HL-60/S4 treated with phorbol 12-myristate 13-acetate at 8.2 ng/mL for 4 days and 3 days (cell line): ENCODE results near the gene EPC2.
"Not testable (repeated sequence)": the region's sequence is repeated elsewhere in the genome, so short reads cannot be mapped to it uniquely, and the experiment has no call there.

Experiments used
- in situ Hi-C: fragments of 300-500 bp; cut with MboI; formaldehyde crosslinking; loops from 2 replicates; pipeline ENCODE4 v1.15.0; 2022; ENCODE audit warnings: low sequenced_read_pairs

The EPC2 gene

GRCh38 chr2:148721991-148722777, 77.6 kb downstream of the EPC2 start:
- in situ Hi-C loops, result no loop called here

- in situ Hi-C loops, result no loop called here
Observed at GRCh38 chr2:148725564-148725963, 81.0 kb downstream of the EPC2 start.

GRCh38 chr2:148726228-148726627, 81.7 kb downstream of the EPC2 start:
- in situ Hi-C loops, result no loop called here

- in situ Hi-C loops, result no loop called here
Observed at GRCh38 chr2:148730085-148730484, 85.5 kb downstream of the EPC2 start.

GRCh38 chr2:148737742-148738141, 93.2 kb downstream of the EPC2 start:
- in situ Hi-C loops, result no loop called here

- in situ Hi-C loops, result no loop called here
Observed at GRCh38 chr2:148739454-148740105, 95.0 kb downstream of the EPC2 start.

GRCh38 chr2:148742373-148742772, 97.8 kb downstream of the EPC2 start:
- in situ Hi-C loops, result no loop called here

GRCh38 chr2:148745151-148745851, 100.8 kb downstream of the EPC2 start:
- in situ Hi-C loops, result no loop called here

GRCh38 chr2:148746973-148747372, 102.4 kb downstream of the EPC2 start:
- in situ Hi-C loops, result no loop called here

GRCh38 chr2:148751907-148752306, 107.4 kb downstream of the EPC2 start:
- in situ Hi-C loops, result no loop called here

GRCh38 chr2:148752977-148753376, 108.4 kb downstream of the EPC2 start:
- in situ Hi-C loops, result no loop called here

GRCh38 chr2:148754864-148755263, 110.3 kb downstream of the EPC2 start:
- in situ Hi-C loops, result no loop called here

GRCh38 chr2:148756292-148756975, 111.9 kb downstream of the EPC2 start:
- in situ Hi-C loops, result no loop called here

- in situ Hi-C loops, result no loop called here
Observed at GRCh38 chr2:148764815-148765214, 120.3 kb downstream of the EPC2 start.

GRCh38 chr2:148770047-148770446, 125.5 kb downstream of the EPC2 start:
- in situ Hi-C loops, result no loop called here

GRCh38 chr2:148781544-148781943, 137.0 kb downstream of the EPC2 start:
- in situ Hi-C loops, result no loop called here

- in situ Hi-C loops, result no loop called here
Observed at GRCh38 chr2:148789059-148789458, 144.5 kb downstream of the EPC2 start.

- in situ Hi-C loops, result not testable (repeated sequence)
Observed at GRCh38 chr2:148790172-148790571, 145.6 kb downstream of the EPC2 start.

GRCh38 chr2:148794558-148794957, 150.0 kb downstream of the EPC2 start:
- in situ Hi-C loops, result no loop called here

GRCh38 chr2:148796735-148797512, 152.4 kb downstream of the EPC2 start:
- in situ Hi-C loops, result no loop called here
